SJSA1 (cell line): ENCODE results near the gene DDR2. TPM values are rescaled to one million over a fixed set of nuclear protein-coding genes. Genes with fewer than 3 reads are reported as not detected.
"Not testable (repeated sequence)": the region's sequence is repeated elsewhere in the genome, so short reads cannot be mapped to it uniquely, and the experiment has no call there.

Experiments used
- DNase-seq, 2 experiments: peaks; one replicate each; pipeline ENCODE4 v3.0.0-alpha.2; 2015 to 2020; ENCODE audit warnings: low spot score in 2 of 2, low read depth in 1 of 2
- H3K27ac ChIP-seq: fragments of 250-450 bp; sonication (Bioruptor Pico); 2 replicates; pipeline ENCODE4 v1.5.1; 2020; ENCODE audit warnings: mild to moderate bottlenecking, moderate library complexity
- H3K27me3 ChIP-seq: fragments of 250-450 bp; sonication (Bioruptor Pico); replicated peaks from 2 replicates; pipeline ENCODE4 v1.5.1; 2020; ENCODE audit warnings: mild to moderate bottlenecking, moderate library complexity
- H3K36me3 ChIP-seq: fragments of 250-450 bp; sonication (Bioruptor Pico); 2 replicates; pipeline ENCODE4 v1.5.1; 2020; ENCODE audit warnings: mild to moderate bottlenecking
- H3K4me1 ChIP-seq: fragments of 250-450 bp; sonication (Bioruptor Pico); replicated peaks from 2 replicates; pipeline ENCODE4 v1.6.1; 2021; ENCODE audit warnings: mild to moderate bottlenecking
- H3K4me3 ChIP-seq: fragments of 250-450 bp; sonication (Bioruptor Pico); 2 replicates; pipeline ENCODE4 v1.5.1; 2020; ENCODE audit warnings: mild to moderate bottlenecking
- H3K9me3 ChIP-seq: fragments of 250-450 bp; sonication (Bioruptor Pico); replicated peaks from 2 replicates; pipeline ENCODE4 v1.5.1; 2020; ENCODE audit warnings: mild to moderate bottlenecking
- total RNA-seq: library from RNA; depleted of rRNA; stranded (reverse); fragments of >200 nt; shearing (Covaris generic); gene quantifications from 2 replicates; pipeline ENCODE4 v1.2.3, GENCODE V29; 2014

DDR2 gene
- total RNA-seq, 1 experiment from 2014 or later = 62.8 TPM

DNA sequence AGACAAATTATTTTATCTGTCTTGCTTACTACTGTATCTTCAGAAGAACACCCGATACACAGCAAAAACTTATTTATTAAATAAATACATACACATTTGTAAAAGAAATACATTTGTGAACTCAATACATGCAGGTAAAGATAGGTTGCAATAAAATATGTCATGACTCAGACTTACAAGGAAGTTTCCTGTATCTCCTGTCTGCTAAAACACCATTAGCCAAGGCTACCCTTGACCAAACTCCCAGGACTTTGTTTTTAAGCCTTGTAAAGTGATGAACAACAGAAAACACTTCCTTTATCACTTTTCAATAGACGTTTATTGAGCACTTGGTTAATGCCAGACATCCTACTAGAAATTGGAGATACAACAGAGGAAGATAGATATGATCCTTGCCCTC lies 101.8 kb downstream of the DDR2 start:
- no peaks in the 10 kb centered on the region for H3K27me3 ChIP-seq
- H3K36me3 ChIP-seq = peaks cover 17% of the 10 kb centered on the region

DNA sequence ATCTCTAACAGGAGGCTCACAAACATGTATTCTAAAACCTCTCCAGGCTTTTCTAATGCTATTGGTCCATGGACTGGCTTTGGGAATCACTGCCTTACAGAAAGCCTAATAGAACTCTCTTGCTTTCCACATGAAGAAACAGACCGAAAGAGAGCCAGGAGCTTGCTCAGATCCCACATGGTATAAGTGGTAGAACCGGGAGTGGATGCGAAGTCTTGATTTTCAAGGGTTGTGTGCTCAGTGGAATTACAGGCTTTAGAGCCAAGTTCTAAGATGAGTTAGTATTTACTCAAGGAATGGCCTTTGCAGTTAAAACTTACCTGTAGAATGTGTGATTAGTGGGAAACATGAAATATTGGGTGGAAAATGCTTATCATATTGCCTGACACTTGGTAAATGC lies 103.9 kb downstream of the DDR2 start:
- Histone ChIP-seq H3K27me3 (no peaks in the 10 kb centered on the region), H3K27ac (no peak overlapping the region), H3K9me3 (no peaks in the 10 kb centered on the region), H3K36me3 (peaks cover 22% of the 10 kb centered on the region), H3K4me3 (no peak overlapping the region), H3K4me1 (no peaks in the 10 kb centered on the region)
- DNase-seq = no peak

More for the DNA sequence above, 101.8 kb downstream of the DDR2 start:
- Histone ChIP-seq H3K4me1 (no peaks in the 10 kb centered on the region), H3K4me3 (no peak overlapping the region), H3K27ac (no peak overlapping the region), H3K9me3 (no peaks in the 10 kb centered on the region)
- DNase-seq = no peak

DNA sequence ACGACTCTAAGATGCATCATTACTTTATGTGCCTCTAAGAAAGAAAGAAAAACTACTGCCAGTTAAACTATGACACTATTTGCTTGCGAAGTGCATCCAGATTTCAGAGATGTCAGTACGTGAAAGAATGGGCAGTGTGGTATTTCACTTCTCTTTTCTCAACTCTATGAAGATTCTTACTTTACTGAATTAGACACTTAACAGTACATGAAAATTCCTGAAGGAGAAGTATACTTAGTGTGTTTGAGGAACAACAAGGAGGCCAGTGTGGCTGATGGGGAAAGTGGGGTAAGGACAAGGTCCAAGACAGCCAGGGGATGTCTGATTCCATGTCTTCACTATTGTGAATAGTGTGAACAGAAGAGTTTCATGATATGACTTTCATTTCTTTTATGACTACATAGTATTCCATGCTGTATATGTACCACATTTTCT lies 104.4 kb downstream of the DDR2 start:
- Histone ChIP-seq H3K4me1 (no peaks in the 10 kb centered on the region), H3K36me3 (peaks cover 26% of the 10 kb centered on the region), H3K9me3 (no peaks in the 10 kb centered on the region)

DNA sequence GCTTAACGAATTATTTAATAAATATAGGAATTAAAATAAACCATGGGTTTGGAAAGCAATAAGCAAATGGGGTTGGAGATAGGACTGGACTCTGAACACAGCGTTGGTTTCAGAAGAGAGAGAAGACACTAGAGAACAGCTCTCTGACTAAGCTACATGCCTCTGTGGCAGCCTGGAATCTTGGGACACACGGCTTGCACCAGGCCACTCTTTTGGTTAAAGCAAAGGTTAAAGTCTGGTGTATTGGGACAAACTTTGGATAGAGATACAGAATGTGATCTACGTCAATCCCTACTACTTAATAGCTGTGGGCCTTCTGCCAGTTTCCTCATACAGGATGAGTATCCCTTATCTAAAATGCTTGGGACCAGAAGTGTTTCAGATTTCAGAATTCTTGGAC lies 108.5 kb downstream of the DDR2 start:
- Histone ChIP-seq H3K27ac (no peak overlapping the region), H3K4me1 (no peaks in the 10 kb centered on the region), H3K9me3 (no peaks in the 10 kb centered on the region), H3K4me3 (no peak overlapping the region), H3K27me3 (no peaks in the 10 kb centered on the region), H3K36me3 (peaks cover 21% of the 10 kb centered on the region)
- DNase-seq = no peak

More for the DNA sequence above, 104.4 kb downstream of the DDR2 start:
- DNase-seq = no peak
- Histone ChIP-seq H3K27ac (no peak overlapping the region), H3K27me3 (no peaks in the 10 kb centered on the region), H3K4me3 (no peak overlapping the region)

DNA sequence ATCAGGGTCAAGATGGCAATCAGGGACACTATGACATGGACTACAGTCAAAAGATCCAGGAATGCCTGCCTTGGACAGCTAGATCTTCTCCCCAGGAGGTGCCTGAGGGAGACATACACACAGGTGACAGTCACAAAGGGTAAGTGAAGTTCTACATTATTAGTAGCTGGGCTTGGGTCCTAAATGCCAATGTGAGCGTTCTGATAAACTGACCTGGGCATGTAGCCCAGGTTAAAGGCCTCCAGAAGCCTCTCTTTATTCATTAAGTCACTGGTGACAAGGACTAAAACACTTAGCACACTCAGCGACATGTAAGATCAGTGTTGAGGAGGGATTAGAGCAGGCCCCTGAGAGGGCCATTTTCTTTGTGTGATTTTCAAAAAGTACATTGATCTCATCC lies 109.3 kb downstream of the DDR2 start:
- Histone ChIP-seq H3K4me3 (no peak overlapping the region), H3K9me3 (no peaks in the 10 kb centered on the region), H3K4me1 (no peaks in the 10 kb centered on the region), H3K27me3 (no peaks in the 10 kb centered on the region), H3K36me3 (peaks cover 27% of the 10 kb centered on the region), H3K27ac (no peak overlapping the region)
- DNase-seq = no peak

DNA sequence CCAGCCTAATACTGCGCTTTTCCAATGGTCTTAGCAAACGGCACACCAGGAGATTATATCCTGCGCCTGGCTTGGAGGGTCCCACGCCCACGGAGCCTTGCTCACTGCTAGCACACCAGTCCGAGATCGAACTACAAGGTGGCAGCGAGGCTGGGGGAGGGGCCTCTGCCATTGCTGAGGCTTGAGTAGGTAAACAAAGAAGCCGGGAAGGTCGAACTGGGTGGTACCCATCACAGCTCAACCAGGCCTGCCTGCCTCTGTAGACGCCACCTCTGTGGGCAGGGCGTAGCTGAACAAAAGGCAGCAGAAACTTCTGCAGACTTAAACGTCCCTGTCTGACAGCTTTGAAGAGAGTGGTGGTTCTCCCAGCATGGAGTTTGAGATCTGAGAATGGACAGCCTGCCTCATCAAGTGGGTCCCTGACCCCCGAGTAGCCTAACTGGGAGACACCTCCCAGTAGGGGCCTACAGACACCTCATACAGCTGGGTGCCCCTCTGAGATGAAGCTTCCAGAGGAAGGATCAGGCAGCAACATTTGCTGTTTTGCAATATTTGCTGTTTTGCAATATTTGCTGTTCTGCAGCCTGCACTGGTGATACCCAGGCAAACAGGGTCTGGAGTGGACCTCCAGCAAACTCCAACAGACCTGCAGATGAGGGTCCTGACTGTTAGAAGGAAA lies 114.1 kb downstream of the DDR2 start:
- H3K36me3 ChIP-seq = peaks cover 27% of the 10 kb centered on the region
- DNase-seq = not testable (repeated sequence)

DNA sequence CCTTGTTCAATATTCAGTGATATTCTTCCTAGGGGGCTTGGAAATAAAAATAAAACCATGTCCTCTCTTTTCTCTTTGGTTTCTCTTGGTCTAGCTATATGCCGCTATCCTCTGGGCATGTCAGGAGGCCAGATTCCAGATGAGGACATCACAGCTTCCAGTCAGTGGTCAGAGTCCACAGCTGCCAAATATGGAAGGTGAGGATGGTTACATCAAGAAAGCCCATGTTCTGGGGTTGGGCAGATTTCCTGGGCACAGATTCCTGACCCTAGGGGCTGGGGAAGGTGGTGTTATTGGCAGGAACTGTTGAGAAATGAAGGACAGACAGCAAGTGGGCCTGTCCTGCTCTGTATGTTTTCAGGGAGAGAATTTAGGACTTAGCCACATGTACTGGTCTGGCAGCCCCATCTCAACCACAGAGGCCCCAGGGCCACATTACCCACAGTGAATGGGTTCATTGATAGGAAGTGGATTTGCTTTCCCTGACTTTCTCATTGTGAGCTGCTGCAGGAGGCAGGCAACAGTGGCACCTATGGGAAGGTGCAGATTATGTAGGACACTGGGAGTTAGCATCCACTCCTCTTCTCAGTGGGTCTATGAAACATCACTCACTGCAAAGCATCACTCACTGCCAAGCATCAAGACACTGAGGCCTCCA lies 120.9 kb downstream of the DDR2 start:
- Histone ChIP-seq H3K27ac (no peak overlapping the region), H3K4me3 (no peak overlapping the region), H3K36me3 (peaks cover 55% of the 10 kb centered on the region), H3K9me3 (no peaks in the 10 kb centered on the region), H3K27me3 (no peaks in the 10 kb centered on the region), H3K4me1 (peaks cover 13% of the 10 kb centered on the region)
- DNase-seq = no peak

More for the DNA sequence above, 114.1 kb downstream of the DDR2 start:
- H3K27ac ChIP-seq, H3K4me1 ChIP-seq, H3K27me3 ChIP-seq, H3K9me3 ChIP-seq, H3K4me3 ChIP-seq: not testable (repeated sequence)

DNA sequence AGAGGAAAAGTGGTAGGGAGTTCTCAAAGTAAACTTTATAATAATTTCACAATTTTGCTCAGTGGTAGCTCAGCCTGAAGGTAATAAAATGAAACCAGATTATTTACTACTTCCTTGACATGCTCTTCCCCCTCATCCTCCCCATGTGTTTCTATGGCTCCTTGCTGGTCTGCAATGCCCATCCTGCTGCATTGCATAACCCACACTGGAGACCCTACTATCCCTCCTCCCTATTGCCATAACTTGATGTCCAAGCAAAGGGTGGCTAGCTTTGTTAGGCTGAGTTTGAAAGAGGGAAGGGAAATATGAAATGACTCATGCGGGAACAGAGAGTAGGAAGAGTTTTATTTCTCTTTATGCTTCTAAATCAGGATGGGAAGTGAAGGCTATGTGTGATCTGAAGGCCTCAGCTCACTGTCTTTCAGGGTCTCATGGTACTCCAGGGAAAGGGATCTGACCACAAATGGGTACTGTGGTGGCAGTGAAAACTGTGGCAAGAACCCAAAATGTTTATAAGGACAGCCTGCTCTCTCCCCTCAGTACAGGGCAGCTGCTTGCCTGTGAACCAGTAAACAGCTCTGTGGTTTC lies 121.8 kb downstream of the DDR2 start:
- H3K4me1 ChIP-seq = peaks cover 13% of the 10 kb centered on the region
- H3K27me3 ChIP-seq = no peaks in the 10 kb centered on the region
- no peak overlapping the region for H3K4me3 ChIP-seq
- peaks cover 60% of the 10 kb centered on the region for H3K36me3 ChIP-seq
- no peak for DNase-seq
- no peak overlapping the region for H3K27ac ChIP-seq
- no peaks in the 10 kb centered on the region for H3K9me3 ChIP-seq

DNA sequence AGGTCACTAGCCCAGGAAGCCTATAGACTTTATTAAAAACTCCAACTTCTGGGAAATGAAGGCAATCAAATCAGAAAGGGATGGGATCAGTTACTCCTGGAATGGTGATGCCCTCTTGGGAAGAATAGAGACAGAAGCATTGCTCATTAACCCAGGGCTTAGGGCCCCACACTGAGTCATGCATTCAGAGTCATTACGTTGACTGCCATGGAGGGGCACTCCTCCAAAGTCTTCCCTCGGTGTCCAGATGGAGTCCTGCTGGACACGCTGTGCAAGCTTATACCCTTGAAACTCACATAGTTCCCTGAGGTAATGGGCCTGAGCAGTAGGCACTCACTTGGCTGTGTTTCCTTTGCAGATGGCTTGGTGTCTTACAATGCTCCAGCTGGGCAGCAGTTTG lies 123.0 kb downstream of the DDR2 start:
- H3K4me1 ChIP-seq = peaks cover 13% of the 10 kb centered on the region
- H3K4me3 ChIP-seq = no peak overlapping the region
- H3K36me3 ChIP-seq = peaks cover 66% of the 10 kb centered on the region
- no peak overlapping the region for H3K27ac ChIP-seq
- H3K27me3 ChIP-seq = no peaks in the 10 kb centered on the region
- DNase-seq = no peak
- H3K9me3 ChIP-seq = no peaks in the 10 kb centered on the region

DNA sequence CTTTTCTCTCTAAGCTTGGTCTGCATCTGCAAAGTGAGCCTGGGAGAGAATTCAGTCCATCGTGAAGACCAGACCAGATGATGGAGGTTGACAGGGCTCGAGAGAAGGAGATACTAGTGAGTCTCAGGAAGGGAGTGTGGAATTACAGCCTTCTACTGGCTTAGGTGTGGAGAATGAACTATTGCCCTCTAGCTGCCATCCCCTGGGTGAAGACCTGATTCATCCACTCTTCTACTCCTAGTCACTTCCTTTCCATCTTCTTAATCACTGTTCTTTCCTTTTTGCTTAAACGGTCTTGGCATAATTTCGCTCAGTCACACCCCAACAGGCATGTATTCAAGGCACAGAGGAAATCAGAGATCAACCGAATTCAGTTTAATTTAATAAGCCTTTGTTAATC lies 124.3 kb downstream of the DDR2 start:
- Histone ChIP-seq H3K9me3 (no peaks in the 10 kb centered on the region), H3K36me3 (peaks cover 74% of the 10 kb centered on the region), H3K27me3 (no peaks in the 10 kb centered on the region), H3K27ac (no peak overlapping the region), H3K4me1 (peaks cover 13% of the 10 kb centered on the region), H3K4me3 (no peak overlapping the region)
- DNase-seq = no peak

DNA sequence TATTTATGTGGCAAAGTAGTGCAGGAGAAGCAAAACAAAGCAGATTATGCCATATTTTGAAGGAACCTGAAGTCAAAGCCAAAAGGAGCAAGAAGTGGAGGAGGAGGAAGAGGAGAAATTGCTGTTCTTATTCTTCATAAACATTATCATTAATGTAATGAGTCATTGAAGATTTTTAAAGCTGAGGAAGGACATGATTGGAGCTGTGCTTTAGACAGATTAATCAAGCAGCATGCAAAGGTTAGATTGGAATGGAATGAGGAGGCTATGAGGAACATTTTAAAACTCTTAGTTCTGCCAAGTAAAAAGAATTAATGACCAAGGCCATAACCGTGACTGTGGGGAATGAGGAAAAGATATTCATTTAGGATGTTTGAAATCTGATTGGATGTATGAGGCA lies 125.2 kb downstream of the DDR2 start:
- Histone ChIP-seq H3K27ac (no peak overlapping the region), H3K4me1 (peaks cover 13% of the 10 kb centered on the region), H3K27me3 (no peaks in the 10 kb centered on the region), H3K9me3 (no peaks in the 10 kb centered on the region), H3K36me3 (peaks cover 73% of the 10 kb centered on the region), H3K4me3 (no peak overlapping the region)
- no peak for DNase-seq

DNA sequence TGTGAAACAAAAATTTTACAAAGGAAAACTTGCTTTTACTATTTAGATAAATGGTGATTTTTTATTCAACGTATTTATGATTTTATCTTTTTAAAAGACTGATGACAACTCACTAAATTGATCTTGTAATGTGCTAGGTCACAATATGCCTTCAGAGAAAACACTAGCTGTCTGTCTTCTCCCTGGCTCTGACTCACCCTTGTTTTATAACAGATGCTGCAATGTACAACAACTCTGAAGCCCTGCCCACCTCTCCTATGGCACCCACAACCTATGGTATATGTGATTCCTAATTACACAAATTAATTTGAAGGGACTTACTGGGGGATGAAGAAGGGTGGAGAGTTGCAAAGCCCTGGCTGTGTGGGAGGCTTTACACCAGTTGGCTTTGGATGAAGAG lies 133.5 kb downstream of the DDR2 start:
- no peaks in the 10 kb centered on the region for H3K9me3 ChIP-seq
- H3K27me3 ChIP-seq = no peaks in the 10 kb centered on the region
- H3K4me3 ChIP-seq = no peak overlapping the region
- no peak for DNase-seq
- no peak overlapping the region for H3K27ac ChIP-seq
- H3K4me1 ChIP-seq = no peaks in the 10 kb centered on the region
- H3K36me3 ChIP-seq = peaks cover 48% of the 10 kb centered on the region

DNA sequence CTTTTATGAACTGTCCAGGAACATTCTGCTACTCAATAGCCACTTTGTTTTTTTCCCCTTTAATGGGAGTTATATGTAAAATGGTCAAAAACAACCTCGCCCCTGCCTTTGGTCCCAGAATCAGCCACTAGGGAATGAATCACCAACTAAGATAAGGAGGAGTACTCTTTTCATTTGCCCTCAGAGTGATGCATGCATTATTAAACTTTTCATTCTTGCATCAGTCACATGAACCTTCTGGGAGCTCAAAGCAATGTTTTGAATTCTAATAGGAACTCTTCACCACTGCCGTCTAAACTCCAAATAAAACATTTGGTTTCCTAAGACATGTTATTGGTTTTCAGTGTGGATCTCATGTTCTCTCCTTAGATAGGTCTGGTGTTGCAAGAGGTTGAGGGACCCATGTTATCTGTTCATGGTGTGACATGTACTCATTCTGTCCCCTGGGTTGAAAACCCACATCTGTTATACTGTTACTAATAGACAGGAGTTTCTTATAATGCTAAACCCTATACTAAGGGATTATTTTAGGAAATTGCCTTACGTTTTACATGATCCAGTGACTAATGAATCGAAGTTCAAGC lies 140.4 kb downstream of the DDR2 start:
- no peak for DNase-seq
- H3K36me3 ChIP-seq = peaks cover 70% of the 10 kb centered on the region
- H3K27ac ChIP-seq = no peak overlapping the region
- no peaks in the 10 kb centered on the region for H3K4me1 ChIP-seq
- H3K9me3 ChIP-seq = no peaks in the 10 kb centered on the region
- H3K4me3 ChIP-seq = no peak overlapping the region
- H3K27me3 ChIP-seq = no peaks in the 10 kb centered on the region

DNA sequence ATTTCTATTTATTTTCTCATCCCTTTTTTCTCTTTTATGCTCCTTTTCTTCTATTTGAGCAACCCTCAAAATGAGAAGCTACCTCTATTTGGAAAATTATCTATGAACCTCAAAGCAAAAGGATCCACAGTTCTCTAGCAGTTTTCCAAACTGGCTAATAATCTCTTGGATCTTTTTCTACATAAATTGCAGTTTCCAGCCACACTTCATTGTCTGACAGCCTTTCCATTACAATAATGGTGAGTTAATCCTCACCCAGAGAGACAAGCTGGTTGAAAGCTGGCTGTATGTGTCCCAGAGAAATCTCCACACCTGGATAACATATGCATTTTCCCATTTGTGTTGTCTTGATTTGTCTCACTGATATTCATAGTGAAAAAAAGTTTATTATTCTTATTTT lies 141.7 kb downstream of the DDR2 start:
- Histone ChIP-seq H3K4me3 (no peak overlapping the region), H3K9me3 (no peaks in the 10 kb centered on the region), H3K27me3 (no peaks in the 10 kb centered on the region), H3K4me1 (no peaks in the 10 kb centered on the region), H3K36me3 (peaks cover 77% of the 10 kb centered on the region), H3K27ac (no peak overlapping the region)
- DNase-seq = no peak
